Stimulated activated CD4-positive, alpha-beta T cell treated with anti-CD3 and anti-CD28 coated beads, Interleukin-4, amount 100 ng/mL, for 4 hours (primary cell): Measurements from ENCODE around the gene KCNK18.

ENCODE experiments used
- DNase-seq, 2 experiments: peaks; one replicate each; pipeline ENCODE4 v3.0.0-alpha.2; 2020

Gene KCNK18

DNA sequence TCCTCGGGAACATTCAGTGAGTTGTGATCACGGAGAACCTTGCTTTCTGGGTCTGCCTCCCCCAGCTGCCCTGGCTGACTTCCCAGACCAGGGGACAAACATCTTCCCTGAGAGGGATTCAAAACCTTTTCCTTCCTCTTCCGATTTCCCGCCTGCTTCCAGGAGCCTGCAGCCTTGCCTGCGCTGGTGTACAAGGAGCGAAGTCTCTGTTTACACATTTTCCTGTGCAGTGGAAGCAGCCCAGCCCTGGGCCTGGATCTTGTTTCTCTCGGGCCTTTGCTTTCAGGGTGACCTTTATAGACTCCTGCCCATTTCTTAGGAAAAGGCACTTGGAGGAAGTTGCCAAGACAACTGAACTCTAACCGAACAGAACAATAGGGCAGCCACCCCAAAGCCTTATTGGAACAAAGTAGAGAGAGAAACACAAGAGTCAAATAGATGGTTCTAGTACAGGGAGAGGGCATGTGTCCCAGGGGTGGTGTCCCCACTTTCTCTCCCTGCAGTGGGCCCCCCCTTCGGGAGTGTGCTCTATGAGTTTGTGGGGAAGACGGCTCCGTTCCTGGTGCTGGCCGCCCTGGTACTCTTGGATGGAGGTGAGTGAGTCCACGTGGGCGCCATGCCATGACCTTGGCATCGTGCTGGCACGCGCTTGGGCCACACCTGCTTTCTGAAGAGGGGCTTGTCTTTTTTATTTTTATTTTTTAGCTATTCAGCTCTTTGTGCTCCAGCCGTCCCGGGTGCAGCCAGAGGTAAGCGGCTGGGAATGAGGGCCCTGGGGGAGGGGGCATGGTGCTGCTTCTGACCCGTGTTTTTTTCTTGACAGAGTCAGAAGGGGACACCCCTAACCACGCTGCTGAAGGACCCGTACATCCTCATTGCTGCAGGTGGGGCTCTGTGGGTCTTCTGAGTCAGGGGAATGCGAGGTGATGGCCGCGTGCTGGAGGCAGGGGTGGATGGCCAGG lies 57.8 kb downstream of the KCNK18 start:
- DNase-seq, result no peak

DNA sequence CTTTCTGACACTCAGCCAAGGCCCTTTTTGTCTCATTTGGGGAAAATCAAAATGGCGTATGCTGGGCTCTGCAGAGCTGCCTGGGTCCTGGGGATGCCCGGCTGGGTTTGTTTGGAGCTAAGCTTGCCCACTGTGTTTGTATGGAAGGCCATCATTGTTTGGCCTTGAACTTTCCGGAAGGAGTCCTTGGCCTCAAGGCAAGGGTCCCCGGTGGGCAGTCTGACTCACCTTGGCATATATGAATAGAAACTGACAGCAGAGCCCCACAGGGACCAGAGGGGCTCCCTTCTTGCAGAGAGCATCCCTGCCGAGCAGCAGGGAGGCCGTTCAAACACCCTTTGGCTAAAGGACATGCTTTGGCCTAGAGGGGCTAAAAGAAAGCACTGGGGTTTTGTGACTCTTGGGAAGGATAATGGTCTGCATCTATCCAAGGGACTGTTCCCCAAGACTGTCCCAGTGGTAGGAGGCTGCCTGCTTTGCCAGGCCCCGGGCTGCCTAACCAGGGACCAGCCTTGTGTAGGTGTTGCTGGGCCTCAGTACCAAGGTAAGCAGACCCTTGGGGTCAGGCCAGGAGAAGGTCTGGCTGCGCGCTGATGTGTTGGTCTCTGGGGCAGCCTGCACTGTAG lies 58.7 kb downstream of the KCNK18 start:
- no peak for DNase-seq

- no peak for DNase-seq
Measured at GRCh38 chr10:117256910-117257309, 59.6 kb downstream of the KCNK18 start.

DNA sequence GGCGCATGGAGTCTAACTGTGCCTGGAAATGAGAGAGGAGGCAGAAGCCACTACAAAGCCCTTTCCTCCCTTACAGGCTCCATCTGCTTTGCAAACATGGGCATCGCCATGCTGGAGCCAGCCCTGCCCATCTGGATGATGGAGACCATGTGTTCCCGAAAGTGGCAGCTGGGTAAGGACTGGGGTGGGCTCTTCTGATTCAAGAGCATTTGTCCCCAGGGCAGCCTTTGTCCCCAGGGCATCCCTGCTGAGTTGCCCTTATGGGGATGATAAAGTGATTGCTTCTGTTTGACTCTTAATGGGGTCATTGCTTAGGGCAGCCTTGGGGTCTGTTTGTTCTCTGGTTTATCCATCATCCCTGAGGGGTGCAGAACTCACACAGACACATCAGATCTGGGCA lies 60.4 kb downstream of the KCNK18 start:
- no peak for DNase-seq

GRCh38 chr10:117259279-117259678 lies 62.0 kb downstream of the KCNK18 start:
- no peak for DNase-seq
